Measurements from ENCODE around the gene ADGRE1. TPM values are rescaled to one million over a fixed set of nuclear protein-coding genes. Genes with fewer than 3 reads are reported as not detected.

Gene ADGRE1
- total RNA-seq, 2 donors from 2014 or later: not detected

DNA sequence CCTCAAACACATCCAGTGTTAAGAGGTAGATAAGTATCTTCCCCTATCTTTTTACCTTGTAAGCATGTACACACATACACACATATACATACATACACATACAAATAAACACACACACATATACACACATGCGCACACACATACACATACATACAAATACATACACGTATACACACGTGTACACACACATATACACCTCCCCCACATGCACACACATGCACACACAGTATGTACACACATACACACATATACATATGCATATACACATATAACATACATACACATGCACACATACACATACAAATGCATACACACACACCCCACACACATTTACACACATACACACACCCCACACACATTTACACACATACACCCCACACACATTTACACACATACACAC lies 24.1 kb downstream of the ADGRE1 start:
- peak overlapping the region; percentile 54 for H3K4me3 ChIP-seq (ENCODE audit: low read length)
- Mint-ChIP-seq H3K4me3 (no peak overlapping the region), H3K4me1 (no peaks in the 10 kb centered on the region), H3K27me3 (ENCODE audit: insufficient read depth) (no peaks in the 10 kb centered on the region), H3K27ac (no peak overlapping the region), H3K9me3 (peaks cover 83% of the 10 kb centered on the region), H3K36me3 (ENCODE audit: low read depth) (peaks cover 2% of the 10 kb centered on the region)
- DNase-seq: no peak
- no peaks in the 10 kb centered on the region for H3K27me3 ChIP-seq (ENCODE audit: control insufficient read depth, insufficient read depth, low read length, poor library complexity, severe bottlenecking)
- no peaks in the 10 kb centered on the region for H3K36me3 ChIP-seq (ENCODE audit: control insufficient read depth, insufficient read depth, low read length)
- H3K9me3 ChIP-seq (ENCODE audit: control insufficient read depth, low read length): peaks cover 81% of the 10 kb centered on the region
- H3K9ac ChIP-seq (ENCODE audit: extremely low read depth, low read length, poor library complexity, severe bottlenecking): no peak overlapping the region
- TF ChIP-seq, protein P1, sequence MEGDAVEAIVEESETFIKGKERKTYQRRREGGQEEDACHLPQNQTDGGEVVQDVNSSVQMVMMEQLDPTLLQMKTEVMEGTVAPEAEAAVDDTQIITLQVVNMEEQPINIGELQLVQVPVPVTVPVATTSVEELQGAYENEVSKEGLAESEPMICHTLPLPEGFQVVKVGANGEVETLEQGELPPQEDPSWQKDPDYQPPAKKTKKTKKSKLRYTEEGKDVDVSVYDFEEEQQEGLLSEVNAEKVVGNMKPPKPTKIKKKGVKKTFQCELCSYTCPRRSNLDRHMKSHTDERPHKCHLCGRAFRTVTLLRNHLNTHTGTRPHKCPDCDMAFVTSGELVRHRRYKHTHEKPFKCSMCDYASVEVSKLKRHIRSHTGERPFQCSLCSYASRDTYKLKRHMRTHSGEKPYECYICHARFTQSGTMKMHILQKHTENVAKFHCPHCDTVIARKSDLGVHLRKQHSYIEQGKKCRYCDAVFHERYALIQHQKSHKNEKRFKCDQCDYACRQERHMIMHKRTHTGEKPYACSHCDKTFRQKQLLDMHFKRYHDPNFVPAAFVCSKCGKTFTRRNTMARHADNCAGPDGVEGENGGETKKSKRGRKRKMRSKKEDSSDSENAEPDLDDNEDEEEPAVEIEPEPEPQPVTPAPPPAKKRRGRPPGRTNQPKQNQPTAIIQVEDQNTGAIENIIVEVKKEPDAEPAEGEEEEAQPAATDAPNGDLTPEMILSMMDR (conservative IDR thresholded peaks at IDR 0.05): no peak
- WGBS, 2 experiments (ENCODE audit: insufficient coverage in 1 of 2, insufficient read length in 1 of 2): 33 to 35% methylated on average over 3 of the region's 3 CpGs
- no peaks in the 10 kb centered on the region for H3K4me1 ChIP-seq (ENCODE audit: control insufficient read depth, insufficient read depth, low read length)
- no peak overlapping the region for H3K27ac ChIP-seq (ENCODE audit: low read depth, low read length)

DNA sequence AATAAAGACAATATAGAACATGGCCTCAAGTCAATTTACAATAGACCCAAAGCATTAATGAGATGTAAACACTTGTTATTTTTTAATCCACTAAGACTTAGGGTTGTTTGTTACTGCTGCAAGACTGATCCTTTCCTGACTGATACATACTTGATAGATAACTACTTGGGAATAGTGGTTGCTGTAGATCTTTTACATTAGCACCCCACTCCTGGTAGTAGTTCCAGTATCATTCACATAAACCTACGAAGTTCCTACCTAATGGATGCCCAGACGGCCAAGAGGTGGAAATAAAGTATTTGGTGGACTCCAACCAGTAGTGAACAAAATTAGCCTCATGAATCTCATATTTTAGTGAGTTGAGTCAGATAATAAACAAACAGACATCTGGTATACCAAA lies 26.9 kb downstream of the ADGRE1 start:
- Mint-ChIP-seq H3K36me3 (ENCODE audit: low read depth) (peaks cover 3% of the 10 kb centered on the region), H3K4me3 (no peak overlapping the region), H3K27ac (no peak overlapping the region), H3K9me3 (peaks cover 81% of the 10 kb centered on the region), H3K27me3 (ENCODE audit: insufficient read depth) (no peaks in the 10 kb centered on the region), H3K4me1 (no peaks in the 10 kb centered on the region)
- H3K4me3 ChIP-seq (ENCODE audit: low read length): no peak overlapping the region
- no peaks in the 10 kb centered on the region for H3K36me3 ChIP-seq (ENCODE audit: control insufficient read depth, insufficient read depth, low read length)
- TF ChIP-seq, protein P1 (conservative IDR thresholded peaks at IDR 0.05): no peak
- no peak overlapping the region for H3K9ac ChIP-seq (ENCODE audit: extremely low read depth, low read length, poor library complexity, severe bottlenecking)
- DNase-seq: no peak
- no peak overlapping the region for H3K27ac ChIP-seq (ENCODE audit: low read depth, low read length)
- H3K4me1 ChIP-seq (ENCODE audit: control insufficient read depth, insufficient read depth, low read length): no peaks in the 10 kb centered on the region
- peaks cover 63% of the 10 kb centered on the region for H3K9me3 ChIP-seq (ENCODE audit: control insufficient read depth, low read length)
- 50% methylated on average over 1 of the region's 2 CpGs; no CpG with 5 or more reads in 1 of the 2 experiments for WGBS, 2 experiments (ENCODE audit: insufficient coverage in 1 of 2, insufficient read length in 1 of 2)
- H3K27me3 ChIP-seq (ENCODE audit: control insufficient read depth, insufficient read depth, low read length, poor library complexity, severe bottlenecking): no peaks in the 10 kb centered on the region

DNA sequence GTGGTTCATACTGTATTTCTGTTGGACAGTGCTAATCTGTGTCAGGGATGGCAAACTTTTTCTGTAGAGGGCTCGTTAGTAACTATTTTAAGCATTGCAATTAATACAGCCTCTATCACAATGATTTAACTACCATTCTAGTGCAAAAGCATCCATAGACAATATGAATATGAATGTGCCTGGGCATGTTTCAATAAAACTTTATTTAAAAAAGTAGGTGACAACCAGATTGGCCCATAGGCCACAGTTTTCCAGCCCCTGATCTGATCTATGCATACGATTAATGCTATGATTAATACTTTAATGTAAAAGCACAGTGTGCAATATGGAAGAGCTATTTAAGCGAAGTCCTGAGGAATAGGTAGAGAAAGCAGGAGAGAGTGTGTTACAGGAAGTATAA lies 29.6 kb downstream of the ADGRE1 start:
- WGBS, 2 experiments (ENCODE audit: insufficient coverage in 1 of 2, insufficient read length in 1 of 2): 70 to 77% methylated on average over 2 to 3 of the region's 3 CpGs
- Histone ChIP-seq H3K27ac (ENCODE audit: low read depth, low read length) (no peak overlapping the region), H3K9ac (ENCODE audit: extremely low read depth, low read length, poor library complexity, severe bottlenecking) (no peak overlapping the region), H3K36me3 (ENCODE audit: control insufficient read depth, insufficient read depth, low read length) (no peaks in the 10 kb centered on the region), H3K9me3 (ENCODE audit: control insufficient read depth, low read length) (peaks cover 63% of the 10 kb centered on the region), H3K4me1 (ENCODE audit: control insufficient read depth, insufficient read depth, low read length) (no peaks in the 10 kb centered on the region), H3K27me3 (ENCODE audit: control insufficient read depth, insufficient read depth, low read length, poor library complexity, severe bottlenecking) (no peaks in the 10 kb centered on the region), H3K4me3 (ENCODE audit: low read length) (no peak overlapping the region)
- H3K27ac Mint-ChIP-seq: no peak overlapping the region
- H3K27me3 Mint-ChIP-seq (ENCODE audit: insufficient read depth): no peaks in the 10 kb centered on the region
- H3K36me3 Mint-ChIP-seq (ENCODE audit: low read depth): peaks cover 5% of the 10 kb centered on the region
- no peak for DNase-seq
- H3K4me3 Mint-ChIP-seq: no peak overlapping the region
- peaks cover 85% of the 10 kb centered on the region for H3K9me3 Mint-ChIP-seq
- TF ChIP-seq, protein P1 (conservative IDR thresholded peaks at IDR 0.05): no peak
- no peaks in the 10 kb centered on the region for H3K4me1 Mint-ChIP-seq
